ENCODE results near the gene HDGF. TPM values are rescaled to one million over a fixed set of nuclear protein-coding genes. Genes with fewer than 3 reads are reported as not detected.

HDGF gene
- total RNA-seq, 1 donor = 177 TPM

DNA sequence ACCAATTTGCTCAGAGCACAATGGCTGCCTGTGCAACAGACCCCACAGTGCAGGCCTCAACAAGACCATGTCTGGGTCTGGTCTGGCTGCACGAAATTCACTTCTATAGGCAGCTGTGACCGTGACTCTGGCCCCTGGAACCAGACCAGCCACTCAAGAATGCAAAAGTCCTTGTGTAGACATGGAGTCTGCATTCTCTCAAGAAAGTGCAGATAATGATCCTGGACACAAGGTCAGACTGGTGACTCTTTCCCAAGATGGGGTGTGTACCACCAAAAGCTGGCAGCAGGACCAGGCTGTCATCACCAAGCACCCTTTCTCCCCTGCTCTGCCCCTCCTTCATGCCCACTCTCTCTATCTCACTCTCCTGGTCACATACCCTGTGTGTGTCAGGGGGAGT, 30.3 kb downstream of the HDGF start:
- TF ChIP-seq, protein P1, sequence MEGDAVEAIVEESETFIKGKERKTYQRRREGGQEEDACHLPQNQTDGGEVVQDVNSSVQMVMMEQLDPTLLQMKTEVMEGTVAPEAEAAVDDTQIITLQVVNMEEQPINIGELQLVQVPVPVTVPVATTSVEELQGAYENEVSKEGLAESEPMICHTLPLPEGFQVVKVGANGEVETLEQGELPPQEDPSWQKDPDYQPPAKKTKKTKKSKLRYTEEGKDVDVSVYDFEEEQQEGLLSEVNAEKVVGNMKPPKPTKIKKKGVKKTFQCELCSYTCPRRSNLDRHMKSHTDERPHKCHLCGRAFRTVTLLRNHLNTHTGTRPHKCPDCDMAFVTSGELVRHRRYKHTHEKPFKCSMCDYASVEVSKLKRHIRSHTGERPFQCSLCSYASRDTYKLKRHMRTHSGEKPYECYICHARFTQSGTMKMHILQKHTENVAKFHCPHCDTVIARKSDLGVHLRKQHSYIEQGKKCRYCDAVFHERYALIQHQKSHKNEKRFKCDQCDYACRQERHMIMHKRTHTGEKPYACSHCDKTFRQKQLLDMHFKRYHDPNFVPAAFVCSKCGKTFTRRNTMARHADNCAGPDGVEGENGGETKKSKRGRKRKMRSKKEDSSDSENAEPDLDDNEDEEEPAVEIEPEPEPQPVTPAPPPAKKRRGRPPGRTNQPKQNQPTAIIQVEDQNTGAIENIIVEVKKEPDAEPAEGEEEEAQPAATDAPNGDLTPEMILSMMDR (IDR thresholded peaks at IDR 0.05; ENCODE audit: extremely low read depth, low read depth, low read length) = no peak
- no peak for DNase-seq (ENCODE audit: insufficient read length, low spot score, missing footprints)
- Histone ChIP-seq H3K36me3 (ENCODE audit: insufficient read depth, low read length) (peaks cover 33% of the 10 kb centered on the region), H3K27me3 (ENCODE audit: insufficient read depth, low read length) (no peaks in the 10 kb centered on the region), H3K4me1 (ENCODE audit: insufficient read depth, low read length) (peaks cover 12% of the 10 kb centered on the region), H3K79me2 (ENCODE audit: insufficient read depth, low read length) (peaks cover 40% of the 10 kb centered on the region), H3K9me3 (ENCODE audit: low read depth, low read length) (no peaks in the 10 kb centered on the region), H3K27ac (ENCODE audit: low read depth, low read length) (no peak overlapping the region), H3K4me3 (ENCODE audit: insufficient read depth, low read length) (no peak overlapping the region), H4K20me1 (ENCODE audit: insufficient read depth, low read length) (peaks cover 33% of the 10 kb centered on the region), H3K4me2 (ENCODE audit: insufficient read depth, low read length) (no peak overlapping the region), H2AFZ (ENCODE audit: low read length) (no peak overlapping the region)

DNA sequence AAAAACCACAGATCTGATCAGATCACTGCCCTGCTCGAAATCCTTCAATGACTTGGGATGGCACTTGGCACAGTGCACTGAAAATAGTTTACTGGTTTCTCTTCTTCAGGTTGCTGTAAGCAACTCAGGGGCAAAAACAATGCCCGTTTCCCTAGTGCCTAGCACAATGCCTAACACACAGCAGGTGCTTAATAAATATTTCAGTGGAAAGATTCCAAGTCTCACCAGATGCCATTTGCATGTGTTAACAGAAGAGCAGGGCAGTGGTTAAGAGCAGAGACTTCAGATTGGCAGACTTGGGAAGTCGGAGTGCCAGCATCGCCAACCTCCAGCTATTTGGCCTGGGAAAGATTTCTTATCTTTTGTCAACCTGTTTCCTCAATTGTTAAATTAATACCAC, 34.1 kb downstream of the HDGF start:
- H3K4me2 ChIP-seq (ENCODE audit: insufficient read depth, low read length) = no peak overlapping the region
- DNase-seq (ENCODE audit: insufficient read length, low spot score, missing footprints) = no peak
- no peak overlapping the region for H3K4me3 ChIP-seq (ENCODE audit: insufficient read depth, low read length)

DNA sequence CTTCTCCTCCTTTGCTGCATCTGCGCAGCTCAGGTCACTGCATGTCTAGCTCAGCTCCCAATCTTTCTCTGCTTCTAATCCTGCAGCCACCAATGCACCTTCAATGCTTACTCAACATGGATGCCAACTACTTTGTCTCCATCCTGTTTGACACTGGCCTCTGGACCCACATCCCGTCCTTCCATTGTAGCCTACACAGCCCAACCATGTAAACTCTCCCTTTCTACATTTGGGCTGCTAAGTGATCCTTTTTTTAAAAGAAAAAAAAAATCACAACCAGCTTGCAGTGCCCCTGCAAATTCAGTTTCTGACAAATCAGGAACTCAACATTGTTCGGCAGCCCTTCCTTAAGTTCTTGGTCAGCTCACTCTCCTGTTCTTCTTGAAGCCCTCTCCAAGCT, 36.6 kb downstream of the HDGF start:
- H3K79me2 ChIP-seq (ENCODE audit: insufficient read depth, low read length) = no peaks in the 10 kb centered on the region
- H2AFZ ChIP-seq (ENCODE audit: low read length) = no peak overlapping the region
- TF ChIP-seq, protein P1 (IDR thresholded peaks at IDR 0.05; ENCODE audit: extremely low read depth, low read depth, low read length) = no peak
- H3K27me3 ChIP-seq (ENCODE audit: insufficient read depth, low read length) = no peaks in the 10 kb centered on the region
- peaks cover 31% of the 10 kb centered on the region for H3K4me1 ChIP-seq (ENCODE audit: insufficient read depth, low read length)
- no peaks in the 10 kb centered on the region for H3K36me3 ChIP-seq (ENCODE audit: insufficient read depth, low read length)
- H3K9me3 ChIP-seq (ENCODE audit: low read depth, low read length) = no peaks in the 10 kb centered on the region
- no peak for DNase-seq (ENCODE audit: insufficient read length, low spot score, missing footprints)
- no peak overlapping the region for H3K27ac ChIP-seq (ENCODE audit: low read depth, low read length)
- H4K20me1 ChIP-seq (ENCODE audit: insufficient read depth, low read length) = no peaks in the 10 kb centered on the region
- no peak overlapping the region for H3K4me2 ChIP-seq (ENCODE audit: insufficient read depth, low read length)
- H3K4me3 ChIP-seq (ENCODE audit: insufficient read depth, low read length) = no peak overlapping the region

More for the DNA sequence above, 34.1 kb downstream of the HDGF start:
- Histone ChIP-seq H4K20me1 (ENCODE audit: insufficient read depth, low read length) (peaks cover 3% of the 10 kb centered on the region), H3K9me3 (ENCODE audit: low read depth, low read length) (no peaks in the 10 kb centered on the region), H2AFZ (ENCODE audit: low read length) (no peak overlapping the region), H3K36me3 (ENCODE audit: insufficient read depth, low read length) (peaks cover 6% of the 10 kb centered on the region), H3K79me2 (ENCODE audit: insufficient read depth, low read length) (peaks cover 5% of the 10 kb centered on the region), H3K27me3 (ENCODE audit: insufficient read depth, low read length) (no peaks in the 10 kb centered on the region), H3K4me1 (ENCODE audit: insufficient read depth, low read length) (peaks cover 14% of the 10 kb centered on the region), H3K27ac (ENCODE audit: low read depth, low read length) (no peak overlapping the region)
- TF ChIP-seq, protein P1 (IDR thresholded peaks at IDR 0.05; ENCODE audit: extremely low read depth, low read depth, low read length) = no peak

DNA sequence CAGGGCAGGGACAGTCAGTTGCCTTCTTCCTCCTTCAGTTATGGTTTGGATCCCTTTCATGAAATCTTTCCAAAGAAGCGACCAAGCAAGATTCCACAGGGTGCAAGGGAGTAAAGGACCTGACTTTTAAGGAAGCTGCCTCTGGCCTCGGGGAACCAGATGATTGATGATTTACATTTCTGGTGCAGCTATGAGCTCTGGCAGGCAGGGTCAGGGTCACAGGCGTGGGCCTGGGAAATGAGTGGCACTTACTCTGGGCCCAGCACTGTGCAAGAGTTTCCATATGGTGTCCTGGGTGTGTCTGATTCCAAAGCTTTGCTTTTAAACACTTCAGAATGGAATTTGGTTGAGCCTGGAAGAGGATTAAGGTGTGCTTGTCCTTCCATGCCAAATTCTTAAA, 38.8 kb downstream of the HDGF start:
- Histone ChIP-seq H3K4me1 (ENCODE audit: insufficient read depth, low read length) (peaks cover 45% of the 10 kb centered on the region), H3K36me3 (ENCODE audit: insufficient read depth, low read length) (no peaks in the 10 kb centered on the region), H4K20me1 (ENCODE audit: insufficient read depth, low read length) (no peaks in the 10 kb centered on the region), H3K4me3 (ENCODE audit: insufficient read depth, low read length) (no peak overlapping the region), H3K27ac (ENCODE audit: low read depth, low read length) (no peak overlapping the region), H3K4me2 (ENCODE audit: insufficient read depth, low read length) (no peak overlapping the region), H3K27me3 (ENCODE audit: insufficient read depth, low read length) (no peaks in the 10 kb centered on the region), H2AFZ (ENCODE audit: low read length) (no peak overlapping the region), H3K79me2 (ENCODE audit: insufficient read depth, low read length) (no peaks in the 10 kb centered on the region), H3K9me3 (ENCODE audit: low read depth, low read length) (no peaks in the 10 kb centered on the region)
- DNase-seq (ENCODE audit: insufficient read length, low spot score, missing footprints) = no peak
- TF ChIP-seq, protein P1 (IDR thresholded peaks at IDR 0.05; ENCODE audit: extremely low read depth, low read depth, low read length) = no peak

All from osteoblast (primary cell).